H9 (cell line): ENCODE results near the gene HEMGN. TPM values are rescaled to one million over a fixed set of nuclear protein-coding genes. Genes with fewer than 3 reads are reported as not detected.

Experiments
- DNase-seq: peaks from one replicate; pipeline ENCODE4 v3.0.0-alpha.2; 2017
- H2AFZ ChIP-seq: one replicate; pipeline ENCODE4 v1.6.1; 2013; ENCODE audit warnings: mild to moderate bottlenecking, low read length, control low read depth, moderate library complexity
- H2AK5ac ChIP-seq: 2 replicates; pipeline ENCODE4 v1.6.1; 2013; ENCODE audit warnings: low read length, control low read depth, mixed read lengths; ENCODE audit not compliant: insufficient read length
- H2BK120ac ChIP-seq: one replicate; pipeline ENCODE4 v1.6.1; 2013; ENCODE audit warnings: low read depth, mild to moderate bottlenecking, low read length, control low read depth, inconsistent platforms; ENCODE audit not compliant: poor library complexity, severe bottlenecking
- H2BK12ac ChIP-seq: 2 replicates; pipeline ENCODE4 v1.6.1; 2013; ENCODE audit warnings: low read length, control low read depth, mixed read lengths, low read depth; ENCODE audit not compliant: insufficient read length
- H2BK15ac ChIP-seq: 2 replicates; pipeline ENCODE4 v1.6.1; 2013; ENCODE audit warnings: low read depth, low read length, control low read depth
- H2BK20ac ChIP-seq: one replicate; pipeline ENCODE4 v1.6.1; 2013; ENCODE audit warnings: low read depth, mild to moderate bottlenecking, low read length, control low read depth, inconsistent platforms; ENCODE audit not compliant: poor library complexity, severe bottlenecking
- H2BK5ac ChIP-seq: 2 replicates; pipeline ENCODE4 v1.6.1; 2013; ENCODE audit warnings: low read length, control low read depth, mixed read lengths; ENCODE audit not compliant: insufficient read length
- H3K14ac ChIP-seq: 2 replicates; pipeline ENCODE4 v1.6.1; 2013; ENCODE audit warnings: low read length, control low read depth; ENCODE audit not compliant: insufficient read depth
- H3K18ac ChIP-seq: 2 replicates; pipeline ENCODE4 v1.6.1; 2013; ENCODE audit warnings: low read depth, mild to moderate bottlenecking, mixed read lengths, low read length, control low read depth; ENCODE audit not compliant: insufficient read length
- H3K23ac ChIP-seq: 2 replicates; pipeline ENCODE4 v1.6.1; 2013; ENCODE audit warnings: low read length, control low read depth, mixed read lengths, low read depth; ENCODE audit not compliant: insufficient read length
- H3K23me2 ChIP-seq: 2 replicates; pipeline ENCODE4 v1.6.1; 2013; ENCODE audit warnings: low read depth, mild to moderate bottlenecking, mixed read lengths, low read length, control low read depth; ENCODE audit not compliant: insufficient read length, poor library complexity, severe bottlenecking
- H3K27ac ChIP-seq: 2 replicates; pipeline ENCODE4 v1.5.1; 2013; ENCODE audit warnings: low read length, control low read depth, mixed read lengths, low read depth; ENCODE audit not compliant: insufficient read length
- H3K27me3 ChIP-seq: 2 replicates; pipeline ENCODE4 v1.6.1; 2013; ENCODE audit warnings: low read length, control low read depth, inconsistent platforms; ENCODE audit not compliant: insufficient read depth
- H3K4ac ChIP-seq: 2 replicates; pipeline ENCODE4 v1.6.1; 2013; ENCODE audit warnings: low read depth, mild to moderate bottlenecking, control low read depth, inconsistent platforms, low read length, moderate library complexity
- H3K4me1 ChIP-seq: 2 replicates; pipeline ENCODE4 v1.6.1; 2013; ENCODE audit warnings: low read length, control low read depth, inconsistent platforms; ENCODE audit not compliant: insufficient read depth
- H3K4me2 ChIP-seq: 2 replicates; pipeline ENCODE4 v1.6.1; 2013; ENCODE audit warnings: low read length, control low read depth, mixed read lengths; ENCODE audit not compliant: insufficient read length, insufficient read depth
- H3K56ac ChIP-seq: 2 replicates; pipeline ENCODE4 v1.6.1; 2013; ENCODE audit warnings: low read depth, mild to moderate bottlenecking, mixed read lengths, low read length, control low read depth; ENCODE audit not compliant: insufficient read length
- H3K79me1 ChIP-seq: 2 replicates; pipeline ENCODE4 v1.6.1; 2013; ENCODE audit warnings: low read depth, mild to moderate bottlenecking, moderate library complexity, low read length, control low read depth, inconsistent platforms; ENCODE audit not compliant: insufficient read depth, poor library complexity, severe bottlenecking
- H3K79me2 ChIP-seq: 2 replicates; pipeline ENCODE4 v1.6.1; 2013; ENCODE audit warnings: low read length, control low read depth, inconsistent platforms; ENCODE audit not compliant: insufficient read depth
- H3K9ac ChIP-seq: 2 replicates; pipeline ENCODE4 v1.6.1; 2013; ENCODE audit warnings: low read length, control low read depth, mixed read lengths; ENCODE audit not compliant: insufficient read length; ENCODE audit errors: extremely low read depth
- H3K9me3 ChIP-seq: one replicate; pipeline ENCODE4 v1.6.1; 2013; ENCODE audit warnings: low read depth, low read length, inconsistent platforms; ENCODE audit not compliant: control insufficient read depth
- H3T11ph ChIP-seq: one replicate; pipeline ENCODE4 v1.6.1; 2013; ENCODE audit warnings: mild to moderate bottlenecking, low read length, control low read depth, inconsistent platforms
- H4K20me1 ChIP-seq: one replicate; pipeline ENCODE4 v1.6.1; 2013; ENCODE audit not compliant: control insufficient read depth, insufficient read length, insufficient read depth
- H4K5ac ChIP-seq: 2 replicates; pipeline ENCODE4 v1.6.1; 2013; ENCODE audit warnings: low read depth, mild to moderate bottlenecking, mixed read lengths, low read length, control low read depth; ENCODE audit not compliant: insufficient read length
- H4K8ac ChIP-seq: replicated peaks from 2 replicates; pipeline ENCODE4 v1.6.1; 2013; ENCODE audit warnings: low read length, control low read depth, mixed read lengths, low read depth; ENCODE audit not compliant: insufficient read length
- H4K91ac ChIP-seq: 2 replicates; pipeline ENCODE4 v1.6.1; 2013; ENCODE audit warnings: low read depth, mild to moderate bottlenecking, moderate library complexity, mixed read lengths, low read length, control low read depth; ENCODE audit not compliant: insufficient read length
- H3K27ac Mint-ChIP-seq, 3 experiments: 2 replicates in 2 of 3; 3 replicates in 1 of 3; pipeline ENCODE4 v1.8.0; 2020 to 2021; ENCODE audit warnings: mixed read lengths in 3 of 3, mild to moderate bottlenecking in 1 of 3, moderate library complexity in 1 of 3
- H3K27me3 Mint-ChIP-seq: 2 replicates; pipeline ENCODE4 v1.8.0; 2021; ENCODE audit warnings: low read depth, mild to moderate bottlenecking, moderate library complexity, mixed read lengths
- H3K36me3 Mint-ChIP-seq, 3 experiments: 2 replicates in 2 of 3; 3 replicates in 1 of 3; pipeline ENCODE4 v1.8.0; 2020 to 2021; ENCODE audit warnings: low read depth in 3 of 3, mixed read lengths in 3 of 3; ENCODE audit not compliant: insufficient read depth in 1 of 3
- H3K4me1 Mint-ChIP-seq, 2 experiments: 2 replicates each; pipeline ENCODE4 v1.8.0; 2020; ENCODE audit warnings: mixed read lengths in 2 of 2
- H3K4me3 Mint-ChIP-seq, 2 experiments: 2 replicates in 1 of 2; 3 replicates in 1 of 2; pipeline ENCODE4 v1.8.0; 2020 to 2021; ENCODE audit warnings: mild to moderate bottlenecking in 2 of 2, mixed read lengths in 2 of 2, moderate library complexity in 1 of 2
- H3K9me3 Mint-ChIP-seq, 2 experiments: 2 replicates in 1 of 2; 3 replicates in 1 of 2; pipeline ENCODE4 v1.8.0; 2020; ENCODE audit warnings: mild to moderate bottlenecking in 2 of 2, mixed read lengths in 2 of 2, moderate library complexity in 1 of 2
- WGBS: extraction: QIAGEN DNeasy Blood & Tissue Kit; methylation state at CpG from one replicate; pipeline ENCODE4 v1.1.7; 2013; ENCODE audit warnings: missing lambda C conversion rate, low lambda C conversion rate, mixed read lengths; ENCODE audit not compliant: insufficient read length; ENCODE audit errors: extremely low coverage; 5-methylcytosine and 5-hydroxymethylcytosine counted together
- total RNA-seq: library from RNA; stranded (reverse); gene quantifications from 2 replicates; pipeline ENCODE4 v1.2.1, GENCODE V29; 2021
- TF ChIP-seq, protein P1 (sequence below): fragments of 200-600 bp; sonication (generic); conservative IDR thresholded peaks from 3 replicates; pipeline ENCODE4 v1.8.0; 2021; ENCODE audit warnings: antibody characterized with exemption, mild to moderate bottlenecking

The HEMGN gene
- total RNA-seq, 1 experiment from 2014 or later = not detected

DNA sequence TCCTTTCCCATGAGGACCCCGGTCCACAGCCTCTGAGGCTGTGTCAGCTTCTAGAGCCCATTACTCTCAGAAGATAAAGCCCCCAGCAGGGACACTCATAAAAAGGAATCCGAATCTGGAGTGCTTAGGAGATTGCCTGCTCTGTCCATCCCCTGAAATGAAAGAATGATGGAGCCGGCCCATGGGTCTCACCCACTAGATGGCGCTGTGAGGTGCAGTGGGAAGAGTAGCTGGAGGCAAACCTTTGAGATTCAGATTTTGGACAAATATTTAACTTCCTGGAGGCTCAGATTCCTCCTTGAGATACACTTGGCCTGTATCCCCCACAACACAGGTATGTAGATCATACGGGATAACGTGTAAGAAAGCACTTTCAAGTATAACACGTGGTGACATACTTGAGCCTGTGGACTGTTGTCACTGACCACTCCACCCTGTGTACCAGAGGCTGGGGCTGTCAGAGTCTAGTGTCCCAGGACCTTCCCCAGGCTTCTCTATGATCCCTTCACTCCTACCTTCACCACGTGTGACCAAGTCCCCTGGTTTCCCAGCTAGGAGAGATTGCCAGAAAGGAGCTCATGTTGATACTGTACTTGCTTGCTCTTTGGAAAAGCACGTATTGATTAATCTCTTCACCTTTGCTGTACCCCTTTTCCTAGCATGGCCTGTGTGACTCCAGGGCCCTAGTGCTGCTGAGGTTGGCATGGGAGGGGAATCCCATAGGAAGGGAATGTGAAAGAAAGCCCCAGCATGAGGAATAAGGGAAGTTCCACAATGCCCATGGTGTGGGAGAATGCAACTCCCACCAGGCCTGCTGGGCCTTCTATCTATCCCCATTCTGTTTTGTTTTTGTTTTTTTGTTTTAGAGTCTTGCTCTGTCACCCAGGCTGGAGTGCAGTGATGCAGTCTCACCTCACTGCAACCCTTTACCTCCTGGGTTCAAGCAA lies 47.8 kb downstream of the HEMGN start:
- Histone ChIP-seq H2BK15ac (no peak overlapping the region), H2BK20ac (no peak overlapping the region), H2AK5ac (no peak overlapping the region), H3K27ac (no peak overlapping the region), H2AFZ (no peak overlapping the region), H3K18ac (no peak overlapping the region), H3K23me2 (no peaks in the 10 kb centered on the region), H3K79me2 (no peaks in the 10 kb centered on the region), H3K23ac (no peak overlapping the region), H4K5ac (no peak overlapping the region), H3T11ph (no peak overlapping the region), H3K4me1 (no peaks in the 10 kb centered on the region), H3K9me3 (no peaks in the 10 kb centered on the region), H3K4me2 (no peak overlapping the region), H2BK120ac (no peak overlapping the region), H4K20me1 (no peaks in the 10 kb centered on the region), H3K56ac (no peak overlapping the region), H4K8ac (no peak overlapping the region), H3K14ac (no peak overlapping the region), H3K9ac (no peak overlapping the region), H3K79me1 (no peaks in the 10 kb centered on the region), H2BK5ac (no peak overlapping the region), H4K91ac (no peak overlapping the region), H3K27me3 (no peaks in the 10 kb centered on the region), H3K4ac (no peak overlapping the region), H2BK12ac (no peak overlapping the region)
- Mint-ChIP-seq H3K27ac (no peak overlapping the region), H3K36me3 (no peaks in the 10 kb centered on the region), H3K4me1 (peaks cover 9 to 10% of the 10 kb centered on the region in 2 experiments), H3K9me3 (peaks cover 0 to 3% of the 10 kb centered on the region in 2 experiments; a peak in 1 of 5 replicates), H3K4me3 (no peak overlapping the region), H3K27me3 (peaks cover 58% of the 10 kb centered on the region)
- DNase-seq = peak; percentile 70
- no CpG with 5 or more reads among the region's 9 CpGs for WGBS
- TF ChIP-seq, protein P1, sequence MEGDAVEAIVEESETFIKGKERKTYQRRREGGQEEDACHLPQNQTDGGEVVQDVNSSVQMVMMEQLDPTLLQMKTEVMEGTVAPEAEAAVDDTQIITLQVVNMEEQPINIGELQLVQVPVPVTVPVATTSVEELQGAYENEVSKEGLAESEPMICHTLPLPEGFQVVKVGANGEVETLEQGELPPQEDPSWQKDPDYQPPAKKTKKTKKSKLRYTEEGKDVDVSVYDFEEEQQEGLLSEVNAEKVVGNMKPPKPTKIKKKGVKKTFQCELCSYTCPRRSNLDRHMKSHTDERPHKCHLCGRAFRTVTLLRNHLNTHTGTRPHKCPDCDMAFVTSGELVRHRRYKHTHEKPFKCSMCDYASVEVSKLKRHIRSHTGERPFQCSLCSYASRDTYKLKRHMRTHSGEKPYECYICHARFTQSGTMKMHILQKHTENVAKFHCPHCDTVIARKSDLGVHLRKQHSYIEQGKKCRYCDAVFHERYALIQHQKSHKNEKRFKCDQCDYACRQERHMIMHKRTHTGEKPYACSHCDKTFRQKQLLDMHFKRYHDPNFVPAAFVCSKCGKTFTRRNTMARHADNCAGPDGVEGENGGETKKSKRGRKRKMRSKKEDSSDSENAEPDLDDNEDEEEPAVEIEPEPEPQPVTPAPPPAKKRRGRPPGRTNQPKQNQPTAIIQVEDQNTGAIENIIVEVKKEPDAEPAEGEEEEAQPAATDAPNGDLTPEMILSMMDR = peak; percentile 93
